GM12892 (cell line): Measurements from ENCODE around the gene P3H1.

ENCODE experiments used
- POLR2A ChIP-seq: IDR thresholded peaks from 2 replicates; pipeline ENCODE4 v1.6.1; 2011; ENCODE audit warnings: low read depth, low read length, control low read depth
- POLR2AphosphoS5 ChIP-seq: IDR thresholded peaks from 2 replicates; pipeline ENCODE4 v1.6.1; 2011; ENCODE audit warnings: low read depth, low read length, control low read depth
- TAF1 ChIP-seq: IDR thresholded peaks from 2 replicates; pipeline ENCODE4 v1.6.1; 2011; ENCODE audit warnings: low read depth, mild to moderate bottlenecking, control low read depth, low read length, borderline replicate concordance

GRCh38 chr1:42713293-42713692 lies 53.5 kb downstream of the P3H1 start:
- TF ChIP-seq POLR2A (no peak), POLR2AphosphoS5 (no peak), TAF1 (no peak)
